Psoas muscle (tissue), 8 donors: Measurements from ENCODE around the gene ABCC8. TPM values are rescaled to one million over a fixed set of nuclear protein-coding genes. Genes with fewer than 3 reads are reported as not detected.

ENCODE experiments used
- ATAC-seq, 4 donors: fragments of 200-7000 bp; cut with Tn5 transposase; one replicate each; pipeline ENCODE4 v1.9.1; 2020; ENCODE audit warnings: moderate library complexity in 3 of 4, mild to moderate bottlenecking in 2 of 4
- DNase-seq, 2 donors: peaks; one replicate each; pipeline ENCODE4 v3.0.0-alpha.2; 2020
- H3K27ac ChIP-seq: fragments of 200-600 bp; one replicate; pipeline ENCODE4 v1.8.0; 2022
- H3K27me3 ChIP-seq, 3 donors: fragments of 200-600 bp in 1 of 3; one replicate each; pipeline versions ENCODE4 v1.6.1 to v1.8.0; 2013 to 2022; ENCODE audit warnings: low read length in 2 of 3, mild to moderate bottlenecking in 2 of 3, moderate library complexity in 1 of 3; ENCODE audit not compliant: insufficient read depth in 3 of 3
- H3K36me3 ChIP-seq, 2 donors: fragments of 200-600 bp in 1 of 2; one replicate each; pipeline versions ENCODE4 v1.6.1 to v1.8.0; 2013 to 2022; ENCODE audit warnings: low read depth in 1 of 2, mild to moderate bottlenecking in 1 of 2, moderate library complexity in 1 of 2; ENCODE audit not compliant: insufficient read depth in 1 of 2
- H3K4me1 ChIP-seq: fragments of 200-600 bp; one replicate; pipeline ENCODE4 v1.8.0; 2022
- H3K4me3 ChIP-seq: fragments of 200-600 bp; one replicate; pipeline ENCODE4 v1.8.0; 2022; ENCODE audit warnings: mild to moderate bottlenecking
- H3K9me3 ChIP-seq: fragments of 200-600 bp; one replicate; pipeline ENCODE4 v1.8.0; 2022
- WGBS, 3 donors: extraction: QIAGEN DNeasy Blood & Tissue Kit; methylation state at CpG; one replicate each; pipeline versions ENCODE4 v1.1.6 to v1.1.7; 2013; 5-methylcytosine and 5-hydroxymethylcytosine counted together
- intact Hi-C, 2 donors: fragments of 100-400 bp; cut with DNase I; formaldehyde crosslinking; loops; one replicate each; pipeline versions ENCODE4 v1.11.0 to v1.14.2; 2022
- polyA plus RNA-seq, 3 donors: library from polyadenylated mRNA; stranded (reverse); fragments of 200-250 nt; gene quantifications; one replicate each; pipeline ENCODE4 v1.2.3, GENCODE V29; 2013
- total RNA-seq, 4 donors: library from RNA; stranded (reverse); fragmentation: NEBNext Ultra II Directional in 2 of 4; extraction: Animal tissue kit (Norgen Biotek cat#: 25700) in 2 of 4; gene quantifications; one replicate each; pipeline versions ENCODE4 v1.2.1 to v1.2.4, GENCODE V29; 2021 to 2023
- TF ChIP-seq, protein P1 (sequence below): fragments of 200-600 bp; IDR thresholded peaks from one replicate; pipeline ENCODE4 v1.8.0; 2022; ENCODE audit warnings: antibody characterized with exemption
- donor health status: healthy with polysubstance abuse.
- donor health status: DM: no; HTN: no; CAD: no; lungs with moderate emphysema.
- donor health status: Bipolar disorder and iron deficiency.
- donor health status: healthy.
- donor health status: DM: yes; HTN: yes; CAD: no.
- donor health status: DM: no; HTN: no; CAD: no.
- donor health status: DM: no; HTN: no; CAD: no.
- donor health status: DM: yes; HTN: yes; CAD: no.

ABCC8 gene
- total and polyA plus RNA-seq, 7 donors: 0.26 to 3.5 (median 0.75) TPM

DNA sequence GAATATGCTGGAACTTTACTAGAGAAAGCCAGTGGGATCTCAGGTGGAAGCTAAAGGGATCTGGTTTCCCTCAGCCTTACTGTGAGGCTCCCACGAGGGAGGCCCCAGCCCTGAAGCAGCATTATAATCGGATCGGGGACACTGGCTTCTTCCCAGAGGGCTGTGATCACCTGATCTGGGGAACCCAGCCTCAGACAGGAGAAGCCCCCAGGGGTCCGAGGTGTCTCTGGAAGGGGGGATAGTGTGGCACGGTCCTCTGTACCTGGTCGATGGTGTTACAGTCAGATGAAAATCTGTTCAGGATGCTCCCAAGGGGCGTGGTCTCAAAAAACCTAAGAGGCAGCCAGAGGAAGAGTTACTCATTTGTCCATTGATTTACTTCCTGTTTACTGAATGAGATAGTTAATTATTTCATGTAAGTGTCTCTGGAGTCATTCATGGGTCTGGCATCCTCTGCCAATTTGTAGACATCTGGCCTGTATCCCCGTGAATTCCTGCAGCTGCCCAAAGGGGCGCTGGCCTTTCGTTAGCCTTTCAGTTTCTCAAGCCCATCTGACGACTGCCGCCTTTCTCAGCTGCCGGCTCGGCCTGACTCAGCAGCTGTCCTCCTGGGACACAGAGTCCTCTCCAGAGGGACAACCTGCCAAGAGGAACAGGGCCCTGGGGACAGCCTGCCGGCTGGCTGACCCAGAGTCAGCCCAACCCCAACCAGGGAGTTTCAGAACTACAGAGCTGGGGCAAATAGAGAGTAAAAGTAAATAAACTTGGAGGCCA lies 71.2 kb downstream of the ABCC8 start:
- peaks cover 46% of the 10 kb centered on the region for H3K4me1 ChIP-seq
- TF ChIP-seq, protein P1, sequence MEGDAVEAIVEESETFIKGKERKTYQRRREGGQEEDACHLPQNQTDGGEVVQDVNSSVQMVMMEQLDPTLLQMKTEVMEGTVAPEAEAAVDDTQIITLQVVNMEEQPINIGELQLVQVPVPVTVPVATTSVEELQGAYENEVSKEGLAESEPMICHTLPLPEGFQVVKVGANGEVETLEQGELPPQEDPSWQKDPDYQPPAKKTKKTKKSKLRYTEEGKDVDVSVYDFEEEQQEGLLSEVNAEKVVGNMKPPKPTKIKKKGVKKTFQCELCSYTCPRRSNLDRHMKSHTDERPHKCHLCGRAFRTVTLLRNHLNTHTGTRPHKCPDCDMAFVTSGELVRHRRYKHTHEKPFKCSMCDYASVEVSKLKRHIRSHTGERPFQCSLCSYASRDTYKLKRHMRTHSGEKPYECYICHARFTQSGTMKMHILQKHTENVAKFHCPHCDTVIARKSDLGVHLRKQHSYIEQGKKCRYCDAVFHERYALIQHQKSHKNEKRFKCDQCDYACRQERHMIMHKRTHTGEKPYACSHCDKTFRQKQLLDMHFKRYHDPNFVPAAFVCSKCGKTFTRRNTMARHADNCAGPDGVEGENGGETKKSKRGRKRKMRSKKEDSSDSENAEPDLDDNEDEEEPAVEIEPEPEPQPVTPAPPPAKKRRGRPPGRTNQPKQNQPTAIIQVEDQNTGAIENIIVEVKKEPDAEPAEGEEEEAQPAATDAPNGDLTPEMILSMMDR: peak; percentile 46
- DNase-seq (peak; percentile 85 to 95), ATAC-seq (peak; percentile 90 to 95 (median 93))
- intact Hi-C loops: loop anchor here in 1 of 2 donors (2.0 kb wide), 1 partner anchor 17 kb away; the partner anchor contains the start of gene KCNJ11
- H3K9me3 ChIP-seq: no peaks in the 10 kb centered on the region
- peak overlapping the region; percentile 88 for H3K27ac ChIP-seq
- no peaks in the 10 kb centered on the region for H3K27me3 ChIP-seq
- 11 to 16% (median 11%) methylated on average over 14 to 15 of the region's 15 CpGs for WGBS, 3 donors
- no peaks in the 10 kb centered on the region for H3K36me3 ChIP-seq
- peak overlapping the region; percentile 28 for H3K4me3 ChIP-seq

DNA sequence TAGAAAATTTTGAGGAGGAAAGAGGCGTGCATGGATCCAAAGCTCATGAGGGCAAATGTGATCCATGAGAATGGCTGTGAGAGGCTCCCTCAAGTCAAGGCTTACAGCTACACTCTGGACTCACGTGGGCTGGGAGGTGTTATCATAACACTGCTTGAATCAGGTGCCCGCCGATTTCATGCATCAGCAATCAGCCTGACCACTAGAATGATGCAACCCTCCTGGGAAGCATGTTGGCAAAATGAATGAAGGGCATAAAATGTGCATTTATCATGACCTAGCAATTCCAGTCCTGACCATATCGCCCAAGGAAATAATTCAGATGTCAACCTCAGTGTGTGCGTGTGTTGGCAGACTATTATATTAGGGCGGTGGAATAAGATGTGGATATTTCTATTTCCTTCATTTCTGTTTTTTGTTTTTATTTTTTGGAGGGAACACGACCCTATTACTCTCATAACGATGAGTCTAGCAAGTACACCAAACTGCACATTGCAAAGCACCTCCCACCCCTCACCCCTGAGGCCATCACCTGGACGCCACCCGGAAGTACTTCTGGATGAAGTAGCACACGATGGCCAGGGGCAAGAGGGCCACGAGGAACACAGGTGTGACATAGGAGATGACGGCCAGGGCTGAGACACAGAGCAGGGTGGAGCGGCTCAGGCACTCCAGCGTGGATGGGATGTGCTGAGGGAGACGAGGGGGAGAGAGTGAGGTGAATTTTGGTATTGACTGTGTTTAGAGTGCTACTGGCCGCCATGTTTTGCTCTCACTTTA lies 72.5 kb downstream of the ABCC8 start:
- Histone ChIP-seq H3K36me3 (no peaks in the 10 kb centered on the region), H3K27me3 (no peaks in the 10 kb centered on the region), H3K4me3 (no peak overlapping the region), H3K9me3 (no peaks in the 10 kb centered on the region), H3K4me1 (peaks cover 46% of the 10 kb centered on the region), H3K27ac (peak overlapping the region; percentile 88)
- TF ChIP-seq, protein P1: no peak
- DNase-seq: no peak
- no peak for ATAC-seq
- intact Hi-C loops: loop anchor here in 1 of 2 donors (2.0 kb wide), 1 partner anchor 15 kb away; the partner anchor contains the start of gene KCNJ11
- 77 to 86% (median 80%) methylated on average over 18 of the region's 18 CpGs for WGBS, 3 donors

DNA sequence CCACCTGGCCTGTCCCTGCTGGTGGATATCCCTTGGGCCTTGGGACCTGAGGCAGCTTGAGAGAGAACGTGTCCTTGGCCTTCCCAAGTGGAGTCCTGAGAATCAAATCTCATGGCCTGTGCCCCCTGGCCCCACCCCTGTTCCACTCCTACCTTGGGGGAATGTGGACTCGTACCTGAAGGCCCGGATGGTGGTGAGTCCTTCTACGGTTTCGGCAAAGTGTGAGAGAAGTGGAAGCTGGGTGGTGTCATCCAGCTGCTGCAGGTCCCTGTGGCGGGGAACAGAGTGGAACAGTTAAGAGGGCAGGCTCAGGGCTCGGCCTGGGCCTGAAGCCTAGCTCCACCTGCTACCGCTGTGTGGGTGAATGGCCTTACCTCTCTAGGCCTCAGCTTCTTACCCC lies 74.2 kb downstream of the ABCC8 start:
- DNase-seq: no peak
- intact Hi-C loops: no loop called here
- WGBS, 3 donors: 97 to 99% (median 97%) methylated on average over 8 of the region's 8 CpGs

DNA sequence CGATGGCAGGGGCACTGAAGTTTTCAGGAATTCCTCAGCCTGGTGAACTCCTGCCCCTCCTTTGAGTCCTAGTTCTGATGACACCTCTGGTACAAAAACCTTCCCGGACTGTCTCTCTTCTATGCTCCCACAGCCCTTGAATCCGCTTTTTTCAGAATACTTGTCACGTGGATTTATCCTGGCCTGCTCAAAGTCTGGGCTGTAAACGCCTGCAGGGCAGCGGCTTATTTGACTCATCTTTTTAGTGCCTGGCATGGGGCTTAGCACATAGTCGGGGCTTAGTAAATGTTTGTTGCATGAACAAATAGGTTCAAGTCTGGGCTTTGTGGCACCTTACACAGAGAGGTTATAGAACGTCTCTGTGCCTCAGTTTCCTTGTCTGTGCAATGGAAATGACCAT lies 74.8 kb downstream of the ABCC8 start:
- Histone ChIP-seq H3K4me1 (peaks cover 44% of the 10 kb centered on the region), H3K9me3 (no peaks in the 10 kb centered on the region), H3K27ac (peak overlapping the region; percentile 73), H3K36me3 (no peaks in the 10 kb centered on the region), H3K27me3 (no peaks in the 10 kb centered on the region), H3K4me3 (no peak overlapping the region)
- intact Hi-C loops: no loop called here
- no peak for DNase-seq
- WGBS, 3 donors: 56 to 75% (median 67%) methylated on average over 8 of the region's 8 CpGs
- peak in 3 of 4 donors; percentile 13 to 63 (median 54) for ATAC-seq
- TF ChIP-seq, protein P1: no peak

More for the DNA sequence above, 74.2 kb downstream of the ABCC8 start:
- TF ChIP-seq, protein P1: no peak
- ATAC-seq: no peak
- H3K9me3 ChIP-seq: no peaks in the 10 kb centered on the region
- peaks cover 46% of the 10 kb centered on the region for H3K4me1 ChIP-seq
- no peaks in the 10 kb centered on the region for H3K27me3 ChIP-seq
- no peaks in the 10 kb centered on the region for H3K36me3 ChIP-seq
- peak overlapping the region; percentile 73 for H3K27ac ChIP-seq
- H3K4me3 ChIP-seq: no peak overlapping the region
